ENCODE measurements around the gene ACTG1.

The ACTG1 gene

GRCh38 chr17:81544281-81544974 lies 31.8 kb upstream of the ACTG1 start:
- ATAC-seq: no peak

GRCh38 chr17:81543756-81544155 lies 31.2 kb upstream of the ACTG1 start:
- no peak for ATAC-seq

- no peak for ATAC-seq
Measured at GRCh38 chr17:81543339-81543675, 30.7 kb upstream of the ACTG1 start.

GRCh38 chr17:81542431-81543338 lies 30.1 kb upstream of the ACTG1 start:
- ATAC-seq: no peak

GRCh38 chr17:81541123-81541522 lies 28.5 kb upstream of the ACTG1 start:
- ATAC-seq: no peak

GRCh38 chr17:81540676-81541027 lies 28.1 kb upstream of the ACTG1 start:
- ATAC-seq: no peak

GRCh38 chr17:81539961-81540675 lies 27.5 kb upstream of the ACTG1 start:
- ATAC-seq: no peak

- ATAC-seq: no peak
Measured at GRCh38 chr17:81539571-81539900, 26.9 kb upstream of the ACTG1 start.

- ATAC-seq: no peak
Measured at GRCh38 chr17:81538651-81539570, 26.3 kb upstream of the ACTG1 start.

- ATAC-seq: no peak
Measured at GRCh38 chr17:81537856-81538555, 25.4 kb upstream of the ACTG1 start.

GRCh38 chr17:81537343-81537855 lies 24.8 kb upstream of the ACTG1 start:
- peak; percentile 37 to 53 for ATAC-seq

GRCh38 chr17:81536299-81537290 lies 24.0 kb upstream of the ACTG1 start:
- peak in 1 of 2 donors; percentile 23 for ATAC-seq

- no peak for ATAC-seq
Measured at GRCh38 chr17:81535480-81536298, 23.1 kb upstream of the ACTG1 start.

- ATAC-seq: no peak
Measured at GRCh38 chr17:81535007-81535328, 22.4 kb upstream of the ACTG1 start.

- ATAC-seq: no peak
Measured at GRCh38 chr17:81534157-81535006, 21.8 kb upstream of the ACTG1 start.

GRCh38 chr17:81533339-81534141 lies 20.9 kb upstream of the ACTG1 start:
- no peak for ATAC-seq

- ATAC-seq: no peak
Measured at GRCh38 chr17:81532490-81533287, 20.1 kb upstream of the ACTG1 start.
